Myometrial cell (primary cell): ENCODE data around the gene C1QBP. TPM values are rescaled to one million over a fixed set of nuclear protein-coding genes. Genes with fewer than 3 reads are reported as not detected.

Experiments used
- total RNA-seq: library from RNA; depleted of rRNA; stranded (reverse); fragments of >200 nt; gene quantifications from 2 replicates; pipeline ENCODE4 v1.2.3, GENCODE V29; 2015

The C1QBP gene, protein sequence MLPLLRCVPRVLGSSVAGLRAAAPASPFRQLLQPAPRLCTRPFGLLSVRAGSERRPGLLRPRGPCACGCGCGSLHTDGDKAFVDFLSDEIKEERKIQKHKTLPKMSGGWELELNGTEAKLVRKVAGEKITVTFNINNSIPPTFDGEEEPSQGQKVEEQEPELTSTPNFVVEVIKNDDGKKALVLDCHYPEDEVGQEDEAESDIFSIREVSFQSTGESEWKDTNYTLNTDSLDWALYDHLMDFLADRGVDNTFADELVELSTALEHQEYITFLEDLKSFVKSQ
- 289 and 326 TPM in 2 replicates for total RNA-seq

DNA sequence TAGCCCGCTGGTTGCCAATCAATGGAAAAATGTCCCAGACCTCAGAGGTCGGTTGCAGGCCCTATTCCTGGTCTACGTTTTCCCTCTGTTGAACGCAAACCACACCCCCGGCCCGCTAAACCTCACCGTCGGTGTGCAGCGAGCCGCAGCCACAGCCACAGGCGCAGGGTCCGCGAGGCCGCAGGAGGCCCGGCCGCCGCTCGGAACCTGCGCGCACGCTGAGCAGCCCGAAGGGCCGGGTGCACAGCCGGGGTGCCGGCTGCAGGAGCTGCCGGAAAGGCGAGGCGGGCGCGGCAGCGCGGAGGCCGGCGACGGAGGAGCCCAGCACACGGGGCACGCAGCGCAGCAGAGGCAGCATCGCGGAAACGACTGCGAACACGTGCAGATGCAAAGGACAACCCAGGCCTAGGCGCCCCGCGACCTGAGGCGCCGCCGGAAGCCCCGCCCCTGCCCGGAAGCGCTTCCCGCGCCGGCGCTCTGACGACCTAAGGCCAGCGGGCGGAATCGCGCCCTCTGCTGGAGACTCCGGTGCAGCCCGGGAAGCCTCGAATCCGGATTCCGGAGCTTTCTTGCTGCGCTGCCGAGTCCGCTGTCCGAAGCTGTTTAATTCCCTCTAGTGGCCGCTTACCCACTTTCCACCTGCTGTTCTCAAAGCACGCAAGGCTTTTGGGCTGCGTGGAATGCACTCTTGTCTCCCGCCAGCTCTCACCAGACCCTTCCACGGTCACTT, at the start of gene C1QBP:
Gene C1QBP, minus strand, starts transcription at position 440 of the 730 bp plus-strand sequence. Its CDS starts 82 bp downstream, at position 358.

DNA sequence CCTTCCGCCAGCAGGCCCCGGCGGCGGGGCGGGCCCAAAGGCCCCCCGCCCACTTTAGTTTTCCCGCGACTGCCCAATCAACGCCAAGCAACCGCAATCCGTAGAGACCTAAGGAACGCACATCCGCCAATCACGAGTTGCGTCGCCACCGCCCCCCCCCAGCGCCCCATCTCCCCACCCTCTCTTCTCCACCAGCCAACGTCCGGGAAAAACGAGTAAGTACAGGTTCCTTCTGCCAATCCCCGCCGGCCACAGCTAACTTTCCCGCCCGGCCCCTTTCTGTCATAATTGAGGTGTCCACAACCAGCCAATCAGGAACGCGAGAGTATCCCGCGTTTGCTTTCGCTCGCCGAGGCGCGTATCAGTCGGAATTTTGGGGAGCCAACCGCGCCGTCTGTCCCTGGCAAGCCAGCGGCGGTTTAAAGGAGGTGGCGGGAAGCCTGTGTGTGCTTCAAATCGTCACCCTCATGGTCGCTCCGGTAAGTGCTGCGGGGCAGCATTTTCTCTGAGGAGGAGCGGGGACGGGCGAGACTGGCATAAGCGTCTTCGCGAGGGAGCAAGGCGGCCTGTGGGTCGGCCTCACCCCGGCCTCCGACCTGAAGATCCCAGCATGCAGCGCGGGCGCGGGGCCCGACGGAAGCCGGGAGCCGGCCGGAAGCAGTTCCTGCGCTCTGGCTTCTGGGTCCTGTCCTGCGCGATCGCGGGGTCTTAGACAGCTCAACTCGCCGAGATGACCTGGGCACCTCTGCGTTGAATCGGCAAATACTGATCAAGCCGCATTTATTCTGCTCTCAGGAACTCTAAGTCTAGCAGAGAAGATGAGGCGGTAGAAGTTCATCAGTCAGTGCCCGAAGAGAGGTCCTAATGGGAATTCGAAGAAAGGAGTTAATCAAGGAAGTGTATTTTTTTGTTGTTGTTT, 47.5 kb upstream of the C1QBP start, which contains the start of gene MIS12:
Gene MIS12, plus strand, starts transcription at position 361 of the 919 bp plus-strand sequence. CDS start 2,297 bp downstream, outside the sequence.

DNA sequence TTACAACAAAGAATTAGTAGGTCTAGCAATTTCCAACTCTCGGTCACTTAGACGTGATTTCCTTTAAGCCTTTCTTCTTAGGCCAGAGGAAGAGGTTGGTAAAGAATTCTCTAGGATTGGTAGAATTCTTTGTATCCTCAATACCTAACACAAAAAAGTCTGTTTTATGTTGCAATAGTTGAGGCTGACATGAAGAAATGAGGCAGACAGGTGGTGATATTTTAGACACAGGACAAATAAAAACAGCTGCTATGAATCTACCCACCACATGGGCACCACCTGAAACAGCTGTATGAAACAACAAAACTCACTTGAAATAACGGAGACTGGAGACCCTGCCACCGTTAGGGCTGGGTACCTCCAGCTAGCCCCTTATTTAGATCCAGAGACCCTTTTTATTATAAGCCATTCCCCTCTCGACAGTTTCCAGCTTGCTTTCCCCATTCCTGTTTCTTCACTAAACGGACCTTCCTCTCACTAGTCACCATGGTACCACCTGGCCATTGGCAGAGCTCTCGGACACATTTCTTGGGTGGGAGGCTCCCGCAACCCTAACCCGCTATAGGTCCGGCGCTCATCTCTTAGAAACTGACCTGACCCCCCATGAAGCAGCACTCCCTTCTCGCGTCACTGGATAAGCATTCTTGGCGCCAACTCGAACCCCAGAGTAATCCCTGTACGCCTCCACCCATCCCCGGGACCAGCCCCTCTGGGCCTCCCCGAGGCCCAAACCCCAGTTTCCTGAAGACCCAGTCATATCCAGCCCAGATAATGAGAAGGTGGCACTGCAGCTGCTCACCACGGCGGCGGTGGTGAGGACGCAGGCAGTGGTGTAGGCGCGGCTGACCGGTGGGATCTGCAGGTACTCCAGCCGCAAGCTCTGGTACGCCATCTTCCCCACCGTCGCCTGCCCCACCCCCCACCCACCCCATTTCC, 46.6 kb upstream of the C1QBP start, which contains the start of gene DERL2:
Gene DERL2, minus strand, starts transcription at position 909 of the 936 bp plus-strand sequence. Its CDS starts 17 bp downstream, at position 892.

DNA sequence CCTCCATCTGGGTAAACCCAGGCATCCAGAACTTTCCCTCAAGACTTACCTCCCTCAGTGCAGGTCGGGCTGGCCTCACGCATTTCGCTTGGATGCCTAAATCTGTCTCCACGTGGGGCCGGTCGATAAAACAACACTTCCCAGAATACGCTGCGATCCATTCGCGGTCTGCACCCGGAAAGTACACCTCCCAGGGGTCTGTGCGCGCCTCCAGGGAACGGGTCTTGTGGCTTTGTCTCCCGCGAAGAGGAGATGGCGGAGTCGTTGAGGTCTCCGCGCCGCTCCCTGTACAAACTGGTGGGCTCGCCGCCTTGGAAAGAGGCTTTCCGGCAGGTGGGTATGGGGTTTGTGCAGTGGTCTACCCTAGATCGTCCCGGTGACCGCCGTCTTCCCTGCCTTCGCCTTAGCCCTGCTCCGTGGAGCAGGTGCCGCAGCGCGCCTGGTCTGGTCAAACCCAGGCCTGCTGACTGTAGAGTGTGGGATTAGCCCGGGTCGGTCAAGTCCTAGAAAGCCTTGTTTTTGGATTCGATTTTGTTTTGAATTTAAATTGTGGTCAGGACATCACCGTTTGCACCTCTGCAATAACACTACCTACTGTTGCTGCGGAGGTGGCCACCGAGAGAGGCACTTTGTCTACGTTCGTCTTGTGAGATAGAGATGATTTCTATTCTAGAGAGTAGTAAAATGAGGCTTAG, 18.8 kb downstream of the C1QBP start, which contains the start of gene RPAIN:
Gene RPAIN, plus strand, starts transcription at position 224 of the 695 bp plus-strand sequence. Its CDS starts 29 bp downstream, at position 253.

DNA sequence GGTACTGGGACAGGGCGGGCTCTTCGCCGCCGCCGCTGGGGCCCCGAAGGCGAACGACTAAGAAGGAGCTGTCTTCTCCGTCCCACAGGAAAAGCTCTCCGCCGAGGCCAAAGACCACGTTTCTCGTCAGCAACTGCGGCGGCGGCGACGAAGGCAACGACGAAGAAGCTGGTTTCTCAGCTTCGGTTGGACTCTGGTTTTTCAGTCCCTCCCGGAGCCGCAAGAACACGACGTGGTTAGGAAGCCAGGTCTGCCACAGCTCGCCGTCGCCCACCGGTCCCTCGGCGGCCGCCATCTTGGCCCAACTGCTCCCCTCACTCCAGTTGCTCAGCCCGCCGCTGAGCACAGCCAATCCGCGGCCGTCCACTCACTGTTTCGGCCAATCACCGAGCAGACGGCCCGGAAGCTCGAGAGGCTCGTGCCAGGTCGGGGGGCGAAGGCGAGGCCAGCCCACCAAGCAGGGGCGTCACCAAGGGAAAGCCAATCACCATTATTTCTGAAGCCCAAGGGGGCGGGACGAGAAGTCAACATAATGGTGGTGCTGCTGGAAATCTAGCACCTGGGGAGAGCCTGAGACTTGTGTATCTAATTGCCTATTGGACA, 19.5 kb downstream of the C1QBP start, which contains the start of gene NUP88:
Gene NUP88, minus strand, starts transcription at position 307 of the 603 bp plus-strand sequence. Its CDS starts 12 bp downstream, at position 295.

Other genes starting within 250 kb of the C1QBP start
- 0.29 and 1.6 TPM in 2 replicates for gene ZNF594, start 247.3 kb downstream of the C1QBP start, total RNA-seq
- not detected in 2 replicates for gene SCIMP, start 204.3 kb downstream of the C1QBP start, total RNA-seq
- 31.2 and 31.4 TPM in 2 replicates for gene RABEP1, start 156.9 kb downstream of the C1QBP start, total RNA-seq
- 74.1 and 86.3 TPM in 2 replicates for gene NUP88, start 19.5 kb downstream of the C1QBP start, total RNA-seq
- 21.6 and 35.3 TPM in 2 replicates for gene RPAIN, start 19.0 kb downstream of the C1QBP start, total RNA-seq
- gene DHX33, start 29.8 kb upstream of the C1QBP start, total RNA-seq: 3.2 and 6.0 TPM in 2 replicates
- 28.9 and 36.0 TPM in 2 replicates for gene DERL2, start 47.0 kb upstream of the C1QBP start, total RNA-seq
- gene MIS12, start 47.4 kb upstream of the C1QBP start, total RNA-seq: 7.8 and 8.7 TPM in 2 replicates
- 27.5 and 28.5 TPM in 2 replicates for gene NLRP1, start 145.4 kb upstream of the C1QBP start, total RNA-seq